K562 (cell line): ENCODE measurements around the gene ARL6IP4. TPM values are rescaled to one million over a fixed set of nuclear protein-coding genes. Genes with fewer than 3 reads are reported as not detected.
A peak's percentile ranks its signal among the peaks of the same experiment; 100 is the strongest.

Source experiments
- CBX1 ChIP-seq: sonication (generic); IDR thresholded peaks from 2 replicates; pipeline ENCODE4 v1.6.1; 2016; ENCODE audit warnings: antibody characterized with exemption, low read depth, mild to moderate bottlenecking
- CHD1 ChIP-seq: fragments of 200-600 bp; sonication (generic); IDR thresholded peaks from one replicate; pipeline ENCODE4 v1.6.1; 2012; ENCODE audit warnings: mild to moderate bottlenecking, moderate library complexity, low read length, inconsistent platforms
- CTBP1 ChIP-seq: fragments of 450-650 bp; IDR thresholded peaks from 2 replicates; pipeline ENCODE4 v1.6.1; 2016; ENCODE audit warnings: borderline replicate concordance
- ELK3 ChIP-seq: fragments of 450-650 bp; formaldehyde crosslinking; IDR thresholded peaks from 2 replicates; pipeline ENCODE4 v1.4.0; 2020; ENCODE audit warnings: mild to moderate bottlenecking
- FUS ChIP-seq: fragments of 200-400 bp; formaldehyde crosslinking; optimal IDR thresholded peaks from 2 replicates; pipeline ENCODE3; 2017; ENCODE audit warnings: low read depth, low read length
- GATA2 ChIP-seq: sonication (generic); formaldehyde crosslinking; IDR thresholded peaks from 2 replicates; pipeline ENCODE4 v1.4.0; 2020; ENCODE audit warnings: mild to moderate bottlenecking, missing genetic modification reagents
- KDM1A ChIP-seq, 2 experiments: fragments of 450-650 bp; IDR thresholded peaks; 2 replicates each; pipeline ENCODE4 v1.6.1; 2016; ENCODE audit warnings: mild to moderate bottlenecking in 2 of 2
- MLLT1 ChIP-seq, 2 experiments: fragments of 450-650 bp; IDR thresholded peaks; 2 replicates each; pipeline ENCODE4 v1.6.1; 2016
- NEUROD1 ChIP-seq: fragments of 150-350 bp; IDR thresholded peaks from 2 replicates; pipeline ENCODE4 v1.6.1; 2014; ENCODE audit warnings: borderline replicate concordance, low read length, low read depth; ENCODE audit not compliant: partially characterized antibody
- NFE2 ChIP-seq: IDR thresholded peaks from 2 replicates; pipeline ENCODE4 v1.6.1; 2014; ENCODE audit warnings: antibody characterized with exemption, low read depth
- POLR2B ChIP-seq: fragments of 450-650 bp; IDR thresholded peaks from 2 replicates; pipeline ENCODE4 v1.6.1; 2018; ENCODE audit warnings: low read depth; ENCODE audit not compliant: partially characterized antibody
- RFX5 ChIP-seq: IDR thresholded peaks from 2 replicates; pipeline ENCODE4 v1.6.1; 2011; ENCODE audit warnings: low read depth, mild to moderate bottlenecking, improper control_type of control experiment, low read length
- SMARCC2 ChIP-seq: fragments of 450-650 bp; IDR thresholded peaks from 2 replicates; pipeline ENCODE4 v1.6.1; 2017; ENCODE audit warnings: antibody characterized with exemption, moderate library complexity, mild to moderate bottlenecking, low read depth
- TAF1 ChIP-seq: IDR thresholded peaks from 2 replicates; pipeline ENCODE4 v1.6.1; 2011; ENCODE audit warnings: mild to moderate bottlenecking, low read length, moderate library complexity; ENCODE audit not compliant: insufficient read depth, control insufficient read depth, severe bottlenecking; ENCODE audit errors: extremely low read depth
- TAF7 ChIP-seq: fragments of 450-650 bp; IDR thresholded peaks from 2 replicates; pipeline ENCODE4 v1.6.1; 2016; ENCODE audit warnings: missing genetic modification characterization, missing compliant biosample characterization
- TFAP4 ChIP-seq: sonication (generic); formaldehyde crosslinking; IDR thresholded peaks from 2 replicates; pipeline ENCODE4 v1.8.0; 2022; ENCODE audit warnings: missing genetic modification reagents, mild to moderate bottlenecking, moderate library complexity, borderline replicate concordance
- USF1 ChIP-seq: sonication (generic); formaldehyde crosslinking; IDR thresholded peaks from 2 replicates; pipeline ENCODE4 v1.9.0; 2022; ENCODE audit warnings: mild to moderate bottlenecking, missing genetic modification reagents
- YY1 ChIP-seq, 3 experiments: IDR thresholded peaks; 2 replicates each; pipeline ENCODE4 v1.6.1; 2011; ENCODE audit warnings: low read length in 2 of 3, mild to moderate bottlenecking in 2 of 3, moderate library complexity in 2 of 3, borderline replicate concordance in 1 of 3, control low read depth in 1 of 3, low read depth in 1 of 3; ENCODE audit not compliant: insufficient read depth in 3 of 3, insufficient replicate concordance in 2 of 3, control insufficient read depth in 1 of 3, insufficient read length in 1 of 3; ENCODE audit errors: extremely low read depth in 1 of 3
- ZBTB1 ChIP-seq: sonication (generic); formaldehyde crosslinking; IDR thresholded peaks from 2 replicates; pipeline ENCODE4 v1.8.1; 2023; ENCODE audit warnings: missing genetic modification reagents, low read depth, mild to moderate bottlenecking, borderline replicate concordance
- ZBTB17 ChIP-seq: fragments of 450-650 bp; formaldehyde crosslinking; IDR thresholded peaks from 2 replicates; pipeline ENCODE4 v1.4.0; 2020; ENCODE audit warnings: mild to moderate bottlenecking
- ZEB2 ChIP-seq: fragments of 450-650 bp; IDR thresholded peaks from 2 replicates; pipeline ENCODE4 v1.6.1; 2016
- ZNF253 ChIP-seq: fragments of 250-450 bp; sonication (Bioruptor Pico); conservative IDR thresholded peaks from 2 replicates; pipeline ENCODE4 v1.6.1; 2021; ENCODE audit warnings: mild to moderate bottlenecking
- ZNF57 ChIP-seq: fragments of 450-650 bp; formaldehyde crosslinking; IDR thresholded peaks from 2 replicates; pipeline ENCODE4 v1.4.0; 2020; ENCODE audit warnings: mild to moderate bottlenecking, moderate library complexity
- polyA plus RNA-seq, 8 experiments: library from polyadenylated mRNA; depleted of rRNA in 4 of 8; stranded (reverse) in 5 of 8; unstranded in 3 of 8; fragments of >200 nt; fragmentation: Nextera tagmentation in 2 of 8; fragmentation: Illumina TruSeq in 1 of 8; extraction: Ambion mirVana in 2 of 8; extraction: Trizol in 1 of 8; gene quantifications; 2 replicates each; pipeline versions ENCODE4 v1.2.1 to v1.2.3, GENCODE V29; 2011 to 2014; ENCODE audit warnings: inconsistent platforms in 1 of 8, missing spikeins in 1 of 8
- total RNA-seq, 7 experiments: library from RNA; depleted of rRNA in 6 of 7; stranded (reverse); fragments of >200 nt in 6 of 7; fragmentation: Illumina TruSeq in 2 of 7; extraction: Trizol in 2 of 7; gene quantifications; 2 replicates each; pipeline versions ENCODE4 v1.2.1 to v1.2.3, GENCODE V29; 2011 to 2021; ENCODE audit warnings: low replicate concordance in 1 of 7

The ARL6IP4 gene
- total and polyA plus RNA-seq, 9 of the 15 experiments (the other 6 are each of a cell fraction or from before 2014, with no cell fraction given) = 2.4 to 255 (median 151) TPM

- peak in 1 of 2 experiments; percentile 66; a peak in 1 of 4 replicates for TF ChIP-seq MLLT1 (IDR thresholded peaks at IDR 0.05)
- TF ChIP-seq YY1 (IDR thresholded peaks at IDR 0.05; ENCODE audit: borderline replicate concordance in 1 of 3, control insufficient read depth in 1 of 3, extremely low read depth in 1 of 3, insufficient read depth in 3 of 3, insufficient read length in 1 of 3, insufficient replicate concordance in 2 of 3, low read depth in 1 of 3, low read length in 2 of 3) = peak in 1 of 3 experiments; percentile 63
- TF ChIP-seq KDM1A (IDR thresholded peaks at IDR 0.05) = peak in 1 of 2 experiments; percentile 49; a peak in 1 of 4 replicates
- TF ChIP-seq CHD1 = peak; percentile 24
- TF ChIP-seq ZEB2 = peak; percentile 70; the same call in 1 of the 2 replicates
- no peak for TF ChIP-seq ELK3 (CRISPR knock-in tag)
- peak; percentile 59 for TF ChIP-seq TAF7 (tag)
- 0 out of 2 replicates have a peak, but pooled peaks have one; percentile 52 for TF ChIP-seq GATA2 (CRISPR knock-in tag)
- TF ChIP-seq ZNF57 (CRISPR knock-in tag) = no peak
- TF ChIP-seq ZNF253 (CRISPR knock-in tag) = no peak
- peak; percentile 39 for TF ChIP-seq TAF1
- TF ChIP-seq SMARCC2 = peak; percentile 67; the same call in 1 of the 2 replicates
- no peak for TF ChIP-seq ZBTB1
- TF ChIP-seq RFX5 = no peak
- TF ChIP-seq NFE2 = peak; percentile 99
- peak; percentile 42 for TF ChIP-seq POLR2B
- TF ChIP-seq CTBP1 = peak; percentile 46; the same call in 1 of the 2 replicates
- no peak for TF ChIP-seq ZBTB17 (CRISPR knock-in tag)
- TF ChIP-seq NEUROD1 = no peak
- 0 out of 2 replicates have a peak, but pooled peaks have one; percentile 46 for TF ChIP-seq TFAP4 (CRISPR knock-in tag)
- TF ChIP-seq CBX1 = no peak
- TF ChIP-seq USF1 (CRISPR knock-in tag) = peak; percentile 28; the same call in 1 of the 2 replicates
- TF ChIP-seq FUS = no peak
Observed at GRCh38 chr12:122975790-122976647, 4.5 kb upstream of the ARL6IP4 start (continued).
